Caco-2 (cell line): ENCODE results near the gene GBE1. TPM values are rescaled to one million over a fixed set of nuclear protein-coding genes. Genes with fewer than 3 reads are reported as not detected.
"Not testable (repeated sequence)": the region's sequence is repeated elsewhere in the genome, so short reads cannot be mapped to it uniquely, and the experiment has no call there.

ENCODE experiments used
- BruUV-seq: library from RNA; stranded (reverse); fragments of 400-500 nt; replicated peaks from 2 replicates; lab custom pipeline; 2021; lab: Mats Ljungman, UMichigan
- CTCF ChIA-PET: fragments of 300-600 bp; sonication (Branson Sonifier 250); formaldehyde crosslinking; loops from one replicate; lab custom pipeline; 2022; ENCODE audit warnings: antibody characterized with exemption; lab: Charles Lee
- POLR2A ChIA-PET: fragments of 300-600 bp; sonication (Branson Sonifier 250); formaldehyde crosslinking; loops from one replicate; lab custom pipeline; 2022; ENCODE audit warnings: antibody characterized with exemption; lab: Charles Lee
- DNase-seq, 2 experiments: peaks; one replicate each; pipeline versions ENCODE4 v3.0.0 to v3.0.0-alpha.2; 2020 to 2022
- H3K27me3 ChIP-seq: replicated peaks from 2 replicates; pipeline ENCODE4 v1.6.0; 2011; ENCODE audit warnings: low read length; ENCODE audit not compliant: control insufficient read depth, insufficient read depth
- H3K36me3 ChIP-seq: 2 replicates; pipeline ENCODE4 v1.5.1; 2011; ENCODE audit warnings: low read length; ENCODE audit not compliant: control insufficient read depth, insufficient read depth
- H3K4me1 ChIP-seq: fragments of 250-450 bp; sonication (Bioruptor Pico); 2 replicates; pipeline ENCODE4 v1.5.1; 2020; ENCODE audit warnings: mild to moderate bottlenecking
- H3K4me3 ChIP-seq: 2 replicates; pipeline ENCODE4 v1.5.1; 2011; ENCODE audit warnings: low read depth, mild to moderate bottlenecking, control low read depth, low read length
- H3K9me3 ChIP-seq: fragments of 250-450 bp; sonication (Bioruptor Pico); 2 replicates; pipeline ENCODE4 v1.5.1; 2020; ENCODE audit warnings: mild to moderate bottlenecking, moderate library complexity
- H3K27ac Mint-ChIP-seq: one replicate; pipeline ENCODE4 v1.8.0; 2022; ENCODE audit warnings: mixed read lengths; ENCODE audit not compliant: unreplicated experiment
- H3K27me3 Mint-ChIP-seq: one replicate; pipeline ENCODE4 v1.8.0; 2022; ENCODE audit warnings: mixed read lengths; ENCODE audit not compliant: insufficient read depth, unreplicated experiment
- H3K36me3 Mint-ChIP-seq: one replicate; pipeline ENCODE4 v1.8.0; 2022; ENCODE audit warnings: mild to moderate bottlenecking, mixed read lengths; ENCODE audit not compliant: insufficient read depth, unreplicated experiment
- H3K4me1 Mint-ChIP-seq: one replicate; pipeline ENCODE4 v1.8.0; 2022; ENCODE audit warnings: low read depth, mixed read lengths; ENCODE audit not compliant: unreplicated experiment
- H3K4me3 Mint-ChIP-seq: one replicate; pipeline ENCODE4 v1.8.0; 2022; ENCODE audit warnings: mild to moderate bottlenecking, moderate library complexity, mixed read lengths; ENCODE audit not compliant: unreplicated experiment
- H3K9me3 Mint-ChIP-seq: one replicate; pipeline ENCODE4 v1.8.0; 2022; ENCODE audit warnings: mixed read lengths; ENCODE audit not compliant: unreplicated experiment
- CTCF ChIP-seq, 2 experiments: fragments of 200-600 bp in 1 of 2; IDR thresholded peaks; 1 replicate in 1 of 2; 2 replicates in 1 of 2; pipeline versions ENCODE4 v1.5.1 to v1.8.0; 2011 to 2022; ENCODE audit warnings: antibody characterized with exemption in 1 of 2, control low read depth in 1 of 2, inconsistent platforms in 1 of 2, low read depth in 1 of 2, low read length in 1 of 2, mild to moderate bottlenecking in 1 of 2, moderate library complexity in 1 of 2; ENCODE audit not compliant: insufficient read depth in 1 of 2, severe bottlenecking in 1 of 2, unreplicated experiment in 1 of 2
- intact Hi-C: fragments of 100-400 bp; cut with micrococcal nuclease; formaldehyde crosslinking; loops from one replicate; pipeline ENCODE4 v1.10.0; 2022; ENCODE audit not compliant: unreplicated experiment
- total RNA-seq: library from RNA; stranded (reverse); gene quantifications from 2 replicates; pipeline ENCODE4 v1.2.3, GENCODE V29; 2022

Gene GBE1
- total RNA-seq, 1 experiment from 2014 or later: 8.2 TPM

- Mint-ChIP-seq H3K36me3 (no peaks in the 10 kb centered on the region), H3K4me1 (no peaks in the 10 kb centered on the region), H3K9me3 (no peaks in the 10 kb centered on the region), H3K27ac (no peak overlapping the region), H3K4me3 (no peak overlapping the region), H3K27me3 (peaks cover 5% of the 10 kb centered on the region)
- Histone ChIP-seq H3K36me3 (no peaks in the 10 kb centered on the region), H3K4me1 (no peaks in the 10 kb centered on the region), H3K4me3 (no peak overlapping the region), H3K9me3 (no peaks in the 10 kb centered on the region), H3K27me3 (no peaks in the 10 kb centered on the region)
- no TSS peak for BruUV-seq
- no peak for DNase-seq
- intact Hi-C loops: loop anchor here (10.0 kb wide), 1 partner anchor 464 kb away; no protein-coding TSS in a partner anchor
- POLR2A ChIA-PET: no interaction called here
- CTCF ChIA-PET: no interaction called here
- TF ChIP-seq CTCF (IDR thresholded peaks at IDR 0.05; ENCODE audit: insufficient read depth in 1 of 2, low read depth in 1 of 2, low read length in 1 of 2, severe bottlenecking in 1 of 2, unreplicated experiment in 1 of 2): no peak
Observed at GRCh38 chr3:81769299-81769698, 7.9 kb upstream of the GBE1 start.

GRCh38 chr3:81767250-81767859 lies 5.9 kb upstream of the GBE1 start:
- POLR2A ChIA-PET, CTCF ChIA-PET: not testable (repeated sequence)

GRCh38 chr3:81765400-81765799 lies 4.0 kb upstream of the GBE1 start:
- H3K4me3 Mint-ChIP-seq: no peak overlapping the region
- no peak for DNase-seq
- no peaks in the 10 kb centered on the region for H3K9me3 Mint-ChIP-seq
- no peaks in the 10 kb centered on the region for H3K9me3 ChIP-seq
- H3K27me3 ChIP-seq: no peaks in the 10 kb centered on the region
- ChIA-PET POLR2A (no interaction called here), CTCF (no interaction called here)
- intact Hi-C loops: loop anchor here (10.0 kb wide), 1 partner anchor 461 kb away; no protein-coding TSS in a partner anchor
- H3K36me3 Mint-ChIP-seq: no peaks in the 10 kb centered on the region
- no peaks in the 10 kb centered on the region for H3K36me3 ChIP-seq
- H3K27me3 Mint-ChIP-seq: peaks cover 1% of the 10 kb centered on the region
- peaks cover 2% of the 10 kb centered on the region for H3K4me1 Mint-ChIP-seq
- no peak overlapping the region for H3K27ac Mint-ChIP-seq
- no peak for TF ChIP-seq CTCF (IDR thresholded peaks at IDR 0.05; ENCODE audit: insufficient read depth in 1 of 2, low read depth in 1 of 2, low read length in 1 of 2, severe bottlenecking in 1 of 2, unreplicated experiment in 1 of 2)
- BruUV-seq: no TSS peak
- no peaks in the 10 kb centered on the region; the same call in 1 of the 2 replicates for H3K4me1 ChIP-seq
- no peak overlapping the region for H3K4me3 ChIP-seq

More at GRCh38 chr3:81767250-81767859, 5.9 kb upstream of the GBE1 start:
- H3K36me3 ChIP-seq, H3K9me3 Mint-ChIP-seq, H3K36me3 Mint-ChIP-seq, BruUV-seq, H3K27me3 Mint-ChIP-seq, H3K4me3 Mint-ChIP-seq, H3K4me1 Mint-ChIP-seq, DNase-seq, H3K27ac Mint-ChIP-seq, H3K27me3 ChIP-seq, H3K9me3 ChIP-seq, H3K4me1 ChIP-seq, H3K4me3 ChIP-seq: not testable (repeated sequence)
- intact Hi-C loops: loop anchor here (10.0 kb wide), 1 partner anchor 463 kb away; no protein-coding TSS in a partner anchor
